Cardiac fibroblast (primary cell): ENCODE results near the gene WNT4.

Experiments
- DNase-seq, 2 donors: peaks; one replicate each; pipeline versions ENCODE4 v3.0.0 to v3.0.0-alpha.2; 2010; ENCODE audit warnings: low read depth in 2 of 2
- H3K4me3 ChIP-seq, 2 donors: replicated peaks in 1 of 2; 1 replicate in 1 of 2; 2 replicates in 1 of 2; pipeline ENCODE4 v1.5.1; 2011; ENCODE audit warnings: low read depth in 2 of 2, low read length in 2 of 2, mild to moderate bottlenecking in 2 of 2, moderate library complexity in 1 of 2
- CTCF ChIP-seq: IDR thresholded peaks from one replicate; pipeline ENCODE4 v1.5.1; 2011; ENCODE audit warnings: low read depth, mild to moderate bottlenecking, low read length, inconsistent platforms

Gene WNT4

DNA sequence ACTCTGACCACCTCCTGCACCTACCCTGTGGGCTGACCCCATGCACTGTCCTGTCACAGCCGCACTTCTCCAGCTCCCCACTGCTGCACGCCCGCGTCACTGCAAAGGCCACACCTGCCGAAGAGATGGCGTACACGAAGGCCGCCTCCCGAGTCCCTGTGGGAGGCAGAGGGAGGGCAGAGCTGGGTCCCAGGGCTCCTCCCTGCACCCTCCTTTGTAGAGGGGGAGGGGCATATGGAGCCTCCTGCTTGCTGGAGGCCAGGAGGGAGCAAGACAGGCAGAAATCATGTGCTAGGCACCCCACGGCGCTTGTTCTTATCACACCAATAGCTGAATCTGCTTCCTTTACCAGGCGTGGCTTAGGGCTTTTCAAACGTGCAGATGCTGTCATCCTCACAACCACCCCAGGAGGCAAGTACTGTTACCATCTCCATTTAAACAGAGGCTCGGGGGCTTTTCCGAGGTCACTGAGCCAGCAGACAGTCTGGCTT is 21.4 kb downstream of the WNT4 start:
- DNase-seq: no peak
- no peak overlapping the region for H3K4me3 ChIP-seq

GRCh38 chr1:22120469-22120790 is 22.5 kb downstream of the WNT4 start:
- no peak for TF ChIP-seq CTCF
- H3K4me3 ChIP-seq: no peak overlapping the region
- no peak for DNase-seq

More for the DNA sequence above, 21.4 kb downstream of the WNT4 start:
- no peak for TF ChIP-seq CTCF

- no peak overlapping the region for H3K4me3 ChIP-seq
- no peak for TF ChIP-seq CTCF
Observed at GRCh38 chr1:22119626-22120468, 23.1 kb downstream of the WNT4 start.

DNA sequence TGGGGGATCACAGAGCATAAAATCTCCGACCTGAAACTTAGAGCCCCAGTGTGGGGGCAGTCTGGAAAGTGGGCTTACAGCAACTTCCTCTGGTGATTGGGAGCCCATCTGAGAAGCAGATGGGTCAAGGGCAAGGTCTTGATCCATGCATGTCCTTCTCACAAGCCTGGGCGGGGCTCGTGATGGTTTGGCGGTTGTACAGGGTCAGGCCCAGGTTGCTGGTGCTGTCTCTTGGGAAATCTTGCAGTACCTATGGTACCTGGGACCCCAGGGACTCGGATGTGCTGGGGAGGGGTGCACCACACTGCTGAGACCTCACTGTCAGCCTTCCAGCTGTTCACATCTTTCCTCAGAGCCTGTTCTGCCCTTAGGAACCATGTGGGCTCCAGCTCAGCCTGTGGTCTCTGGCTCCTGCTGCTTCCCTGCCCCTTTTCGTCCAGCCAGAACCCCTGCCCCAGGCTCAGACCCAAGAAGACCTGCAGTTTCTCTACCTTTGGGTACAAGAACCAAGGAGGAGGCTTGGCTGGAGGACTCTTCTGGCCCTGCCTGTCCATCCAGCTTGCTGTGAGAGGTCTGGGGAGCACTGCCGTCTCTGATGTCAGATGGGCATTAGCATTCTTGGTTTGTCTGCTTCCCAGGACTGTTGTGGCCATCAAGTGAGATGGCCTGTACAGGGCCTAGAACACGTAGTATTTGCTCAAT is 24.5 kb downstream of the WNT4 start:
- DNase-seq: no peak
- TF ChIP-seq CTCF: no peak
- H3K4me3 ChIP-seq: no peak overlapping the region

More at GRCh38 chr1:22119626-22120468, 23.1 kb downstream of the WNT4 start:
- DNase-seq: no peak

DNA sequence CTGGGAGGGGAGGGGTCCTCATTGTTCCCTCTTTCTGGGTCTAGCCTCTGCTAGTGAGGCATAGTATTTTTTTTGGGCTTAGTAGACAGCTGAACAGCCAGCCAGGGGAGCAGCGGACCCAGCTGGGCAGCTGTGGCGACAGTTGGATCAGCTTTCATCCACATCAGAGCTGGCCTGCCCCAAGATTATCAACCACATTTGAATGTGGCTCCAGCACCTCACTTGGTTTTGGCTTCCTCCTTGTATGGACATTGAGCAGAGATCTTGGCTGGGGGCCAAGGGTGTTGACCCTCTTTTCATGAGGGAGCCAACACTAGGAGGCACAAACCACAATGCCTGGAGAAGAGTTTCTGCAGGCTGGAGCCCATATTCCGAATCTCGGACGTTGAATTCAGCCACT is 25.0 kb downstream of the WNT4 start:
- peak in 1 of 2 donors; percentile 73 for DNase-seq
- TF ChIP-seq CTCF: no peak
- H3K4me3 ChIP-seq: no peak overlapping the region

- DNase-seq: no peak
- H3K4me3 ChIP-seq: no peak overlapping the region
- no peak for TF ChIP-seq CTCF
Observed at GRCh38 chr1:22117238-22117637, 25.7 kb downstream of the WNT4 start.
